ENCODE data around the gene C2orf81.
"Not testable (repeated sequence)": the region's sequence is repeated elsewhere in the genome, so short reads cannot be mapped to it uniquely, and the experiment has no call there.

Gene C2orf81

DNA sequence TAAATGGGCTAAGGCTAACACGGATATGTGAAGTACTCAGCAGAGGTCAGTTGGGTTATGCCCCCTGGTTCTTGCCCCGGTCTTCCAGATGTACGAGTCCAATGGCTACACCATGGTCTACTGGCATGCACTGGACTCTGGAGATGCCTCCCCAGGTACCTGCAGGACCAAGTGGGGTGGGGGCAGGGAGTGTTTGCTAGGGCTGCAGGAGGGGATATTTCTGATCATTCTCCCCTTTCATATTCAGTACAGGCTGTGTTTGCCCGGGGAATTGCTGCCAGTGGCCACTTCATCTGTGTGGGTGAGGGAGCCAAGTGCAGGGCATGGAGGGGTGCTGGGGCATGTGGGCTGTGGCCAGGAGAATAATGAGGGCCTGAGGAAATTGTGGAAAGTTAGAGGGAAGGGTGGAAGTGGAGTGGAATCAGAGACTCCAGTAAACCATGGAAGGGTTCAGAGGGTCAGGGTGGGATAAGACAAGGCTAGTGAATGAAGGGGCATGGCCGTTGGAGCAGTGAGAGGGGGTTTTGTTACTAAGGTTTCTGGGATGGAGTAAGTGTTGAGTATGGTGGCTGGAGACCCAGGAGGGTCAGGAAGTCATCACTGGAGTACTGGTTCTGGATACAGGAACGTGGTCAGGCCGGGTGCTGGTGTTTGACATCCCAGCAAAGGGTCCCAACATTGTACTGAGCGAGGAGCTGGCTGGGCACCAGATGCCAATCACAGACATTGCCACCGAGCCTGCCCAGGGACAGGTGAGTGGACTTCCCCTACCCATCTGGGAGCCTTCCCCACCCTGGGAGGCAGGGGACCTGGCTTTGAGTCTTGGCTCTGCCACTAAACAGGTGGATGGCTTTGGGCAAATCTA is 2.0 kb upstream of the C2orf81 start:
- no peak for DNase-seq (ENCODE audit: low spot score)

- not testable (repeated sequence) for DNase-seq (ENCODE audit: low spot score)
Measured at GRCh38 chr2:74420443-74421103, 846 bp downstream of the C2orf81 start.

- DNase-seq (ENCODE audit: low spot score): no peak
Measured at GRCh38 chr2:74420006-74420405, 1.4 kb downstream of the C2orf81 start.

DNA sequence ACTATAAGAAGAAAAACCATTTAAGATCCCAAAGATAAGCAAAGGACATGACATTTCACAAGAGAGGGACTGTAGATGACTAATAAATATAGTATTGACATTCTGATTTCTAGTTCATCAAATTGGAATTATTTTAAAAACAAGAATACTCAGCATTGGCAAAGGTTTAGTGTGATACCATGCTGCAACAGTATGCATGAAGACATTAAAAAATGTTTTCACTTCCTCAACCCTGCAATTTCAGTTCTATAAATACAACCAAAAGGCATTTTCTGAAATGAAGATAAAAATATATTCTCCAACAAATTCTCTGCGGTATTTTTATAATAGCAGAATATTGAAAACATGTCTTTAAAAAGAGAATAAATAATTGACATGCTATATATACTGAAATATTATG is 2.1 kb downstream of the C2orf81 start:
- no peak for DNase-seq (ENCODE audit: low spot score)

DNA sequence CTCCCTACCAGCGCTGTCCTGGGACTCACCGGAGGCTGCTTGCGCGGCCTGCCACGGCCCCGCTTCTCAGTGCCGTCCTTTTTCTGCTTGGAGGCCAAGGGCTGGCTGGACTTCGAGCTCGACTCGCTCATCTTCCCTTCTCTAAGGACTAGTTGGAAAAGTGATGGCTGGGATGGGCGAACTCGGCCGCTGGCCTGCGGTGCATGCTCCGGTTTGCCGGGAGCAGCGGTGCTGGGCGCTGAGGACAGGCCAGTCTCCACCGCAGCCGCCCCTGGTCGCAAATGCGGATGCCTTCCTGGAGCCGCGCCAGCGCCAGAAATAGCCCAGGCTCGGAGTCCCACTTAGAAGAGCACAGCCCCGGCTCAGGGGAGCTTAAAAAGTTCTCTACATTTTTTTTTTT is 3.1 kb downstream of the C2orf81 start:
- DNase-seq (ENCODE audit: low spot score): no peak

- no peak for DNase-seq (ENCODE audit: low spot score)
Measured at GRCh38 chr2:74417763-74418162, 3.7 kb downstream of the C2orf81 start.

DNA sequence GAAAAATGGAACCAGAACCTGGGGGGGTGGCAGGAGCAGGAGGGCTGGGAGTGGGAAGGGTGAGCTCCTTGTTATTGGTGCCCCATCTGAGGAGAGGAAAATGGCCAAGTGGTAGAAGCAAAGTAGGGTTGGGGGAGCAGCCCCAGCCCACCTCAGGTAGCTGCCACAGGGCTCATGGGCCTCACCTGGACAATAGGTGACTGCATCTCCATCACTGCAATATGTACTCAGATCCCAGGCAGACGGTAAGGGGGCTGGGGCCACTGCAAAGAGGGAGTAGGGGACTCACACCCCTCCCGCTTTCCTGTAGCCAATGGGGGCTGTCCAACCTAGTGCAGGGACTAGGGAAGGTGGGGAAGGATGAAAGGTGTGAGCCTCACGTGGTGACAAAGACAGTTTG is 4.2 kb downstream of the C2orf81 start:
- no peak for DNase-seq (ENCODE audit: low spot score)

DNA sequence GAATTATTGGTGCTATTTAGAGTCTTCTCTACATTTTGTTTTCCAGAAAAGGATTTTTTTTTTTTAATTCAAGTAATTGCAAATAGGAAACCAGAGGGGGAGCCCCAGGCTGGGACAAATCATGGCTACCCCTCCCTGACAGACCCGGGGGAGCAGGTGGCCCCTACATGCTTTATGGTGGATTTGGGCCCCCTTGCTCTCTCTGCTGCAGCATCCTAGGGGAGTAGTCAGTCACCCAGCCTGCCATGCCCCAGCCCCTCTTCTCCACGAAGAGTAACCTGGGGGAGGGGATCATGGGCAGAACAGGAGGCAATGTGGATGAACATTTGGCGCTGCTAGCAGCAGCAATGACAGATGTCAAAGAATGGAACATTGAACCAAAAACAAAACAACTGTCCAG is 4.6 kb downstream of the C2orf81 start:
- no peak for DNase-seq (ENCODE audit: low spot score)

DNA sequence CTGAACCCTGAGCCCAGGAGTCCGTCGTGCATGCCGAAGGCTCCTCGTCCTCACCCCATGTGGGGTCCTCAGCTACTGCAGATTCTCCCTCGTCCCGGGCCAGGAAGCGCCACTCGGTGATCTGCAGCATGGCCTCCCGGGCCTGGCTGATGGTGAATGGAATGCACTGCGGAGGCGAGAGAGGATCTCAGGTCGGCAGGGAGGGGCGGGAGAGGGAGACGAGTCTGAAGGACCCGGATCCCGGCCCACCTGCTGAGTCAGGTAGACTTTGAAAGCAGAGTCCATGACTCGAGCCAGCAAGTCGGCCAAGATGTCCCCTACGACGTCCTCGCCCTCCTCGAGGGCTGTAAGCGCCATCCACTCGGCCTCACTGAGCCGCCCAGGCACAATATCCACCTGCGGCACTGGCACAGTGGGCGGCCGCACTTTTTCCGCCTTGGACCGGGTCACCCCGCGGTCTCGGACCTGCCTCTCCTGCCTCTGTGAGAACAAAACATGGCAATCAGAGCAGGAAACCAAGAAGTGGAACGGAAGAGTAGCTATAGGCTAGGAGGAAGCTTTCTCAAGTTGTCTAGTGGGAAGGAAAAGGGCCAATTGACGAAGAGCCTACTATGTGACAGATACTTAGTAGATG is 5.5 kb downstream of the C2orf81 start:
- no peak for DNase-seq (ENCODE audit: low spot score)

- no peak for DNase-seq (ENCODE audit: low spot score)
Measured at GRCh38 chr2:74414881-74415761, 6.3 kb downstream of the C2orf81 start.

DNA sequence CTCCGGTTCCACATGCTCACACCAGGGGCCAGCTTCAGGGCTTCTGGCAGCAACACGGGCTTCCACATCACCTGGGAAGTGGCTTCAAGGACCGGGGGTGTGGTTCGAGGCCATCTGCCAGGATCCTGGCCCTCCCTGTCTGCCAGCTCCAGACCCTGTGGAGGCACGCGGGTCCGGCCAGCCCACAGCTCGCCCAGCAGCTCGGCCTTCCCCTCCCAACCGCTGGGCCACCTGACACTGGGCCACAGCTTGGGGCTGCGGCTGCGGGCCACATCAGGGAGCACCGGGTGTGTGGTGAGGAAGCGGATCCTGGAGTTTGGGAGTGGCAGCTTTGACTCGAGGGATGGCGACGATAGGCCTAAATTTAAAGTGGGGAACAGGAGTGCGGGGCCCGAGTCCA is 7.0 kb downstream of the C2orf81 start:
- no peak for DNase-seq (ENCODE audit: low spot score)

DNA sequence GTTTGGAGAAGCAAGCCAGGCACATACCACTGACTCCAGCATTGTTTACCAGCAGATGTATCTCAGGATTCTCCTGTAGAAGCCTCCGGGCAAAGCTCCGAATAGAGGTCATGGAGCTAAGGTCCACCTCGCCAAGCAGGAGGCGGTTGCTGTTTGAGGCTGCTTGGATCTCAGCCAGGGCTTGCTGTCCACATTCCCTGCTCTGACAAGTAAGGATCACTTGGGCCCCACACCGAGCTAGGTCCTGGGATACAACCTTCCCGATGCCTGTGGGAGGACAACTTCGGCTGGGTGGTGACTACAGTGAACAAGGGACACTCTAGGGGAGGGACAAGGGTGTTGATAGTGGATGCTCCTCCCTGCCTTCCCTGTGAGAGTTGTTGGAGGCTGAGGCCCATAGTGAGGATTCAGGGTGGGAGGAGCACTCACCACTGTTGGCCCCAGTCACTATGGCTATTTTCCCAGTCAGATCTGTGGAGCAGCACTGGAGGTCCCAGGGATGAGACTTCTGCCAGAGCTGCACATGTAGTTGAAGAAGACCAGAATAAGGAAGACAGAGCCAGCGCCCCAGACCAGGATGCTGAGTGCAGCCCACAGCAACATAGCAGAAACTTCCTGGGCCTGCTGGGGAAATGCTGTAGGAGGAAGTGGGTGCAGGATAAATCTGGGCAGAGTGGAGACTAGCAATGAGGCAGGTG is 8.3 kb downstream of the C2orf81 start:
- no peak for DNase-seq (ENCODE audit: low spot score)

DNA sequence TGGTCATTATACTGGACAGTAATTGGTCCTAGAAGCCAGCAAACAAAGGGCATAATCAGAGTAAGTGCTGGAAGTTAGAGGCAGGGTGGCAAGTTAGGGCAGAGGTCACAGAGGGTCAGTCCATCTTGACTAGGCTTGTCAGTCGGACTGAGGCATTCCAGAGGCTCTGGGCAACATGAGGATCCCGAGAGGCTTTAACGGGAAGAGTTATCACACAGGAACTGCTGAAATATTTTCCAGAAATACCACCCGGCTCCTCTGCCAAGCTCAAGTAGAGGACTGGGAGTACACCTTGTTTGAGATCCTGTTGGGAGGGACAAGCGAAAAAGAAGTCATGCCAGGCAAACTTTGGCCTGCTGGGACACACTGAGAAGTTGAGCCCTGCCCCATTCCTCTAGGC is 13.7 kb downstream of the C2orf81 start:
- no peak for DNase-seq (ENCODE audit: low spot score)

- no peak for DNase-seq (ENCODE audit: low spot score)
Measured at GRCh38 chr2:74406035-74406434, 15.4 kb downstream of the C2orf81 start.

GRCh38 chr2:74401891-74402290 is 19.5 kb downstream of the C2orf81 start:
- DNase-seq (ENCODE audit: low spot score): no peak

DNA sequence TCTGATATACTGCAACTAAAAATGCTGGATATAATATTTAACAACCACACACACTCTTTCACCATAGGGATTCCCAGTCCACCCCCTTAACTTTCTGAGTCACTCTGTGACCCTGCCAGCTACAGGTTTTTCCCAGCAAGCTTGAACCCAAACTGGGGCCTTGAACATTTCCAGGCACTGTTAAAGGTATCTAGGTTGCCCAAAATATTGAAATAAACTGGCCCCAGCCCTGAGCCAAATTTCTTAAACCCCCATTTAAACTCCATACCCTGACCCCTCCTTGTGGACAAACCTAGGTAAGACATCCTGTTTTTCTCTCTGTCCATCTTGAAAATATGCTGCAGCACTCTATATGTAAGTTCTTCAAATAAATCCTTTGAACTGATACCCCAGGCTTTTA is 21.6 kb downstream of the C2orf81 start:
- DNase-seq (ENCODE audit: low spot score): peak; percentile 31

DNA sequence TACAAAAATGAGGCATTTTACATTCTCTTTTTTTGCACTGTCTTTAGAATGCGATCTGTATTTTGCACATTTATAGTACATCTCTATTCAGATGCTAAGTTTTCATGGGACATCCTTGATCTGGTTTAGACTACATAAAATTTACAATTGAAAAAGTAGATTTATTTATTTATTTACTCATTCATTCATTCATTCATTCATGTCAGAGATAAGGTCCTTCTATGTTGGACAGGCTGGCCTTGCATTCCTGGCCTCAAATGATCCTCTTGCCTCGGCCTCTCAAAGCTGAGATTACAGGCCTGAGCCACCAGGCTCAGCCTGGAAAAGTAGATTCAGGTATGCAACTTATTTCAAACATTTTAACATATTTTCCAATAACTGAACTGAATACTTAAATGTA is 25.3 kb downstream of the C2orf81 start:
- no peak for DNase-seq (ENCODE audit: low spot score)

DNA sequence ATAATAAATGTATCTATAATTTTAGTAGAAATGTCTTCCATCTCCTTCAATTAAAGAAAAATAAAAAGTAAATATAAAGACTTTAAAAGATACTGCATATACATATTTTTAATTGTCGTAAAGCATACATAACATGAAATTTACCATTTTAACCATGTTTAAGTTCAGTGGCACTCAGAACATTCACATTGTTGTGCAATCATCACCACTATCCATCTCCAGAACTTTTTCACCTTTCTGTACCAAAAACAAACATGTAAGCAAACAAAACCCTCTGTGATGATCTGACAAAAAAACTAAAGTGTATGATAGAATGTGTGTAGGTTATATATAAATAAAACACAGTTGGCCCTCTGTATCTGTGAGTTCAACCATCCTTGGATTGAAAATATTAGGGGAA is 27.9 kb downstream of the C2orf81 start:
- DNase-seq (ENCODE audit: low spot score): no peak

DNA sequence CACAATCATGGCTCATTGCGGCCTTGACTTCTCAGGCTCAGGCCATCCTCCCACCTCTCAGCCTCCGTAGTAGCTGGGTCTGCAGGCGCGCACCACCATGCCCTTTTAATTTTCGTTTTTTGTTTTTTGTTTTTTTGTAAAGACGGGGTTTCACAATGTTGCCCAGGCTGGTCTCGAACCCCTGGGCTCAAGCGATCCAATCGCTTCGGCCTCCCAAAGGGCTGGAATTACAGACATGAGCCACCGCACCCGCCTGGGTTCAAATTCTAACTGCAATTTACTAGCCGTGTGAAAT is 29.0 kb downstream of the C2orf81 start:
- DNase-seq (ENCODE audit: low spot score): no peak

DNA sequence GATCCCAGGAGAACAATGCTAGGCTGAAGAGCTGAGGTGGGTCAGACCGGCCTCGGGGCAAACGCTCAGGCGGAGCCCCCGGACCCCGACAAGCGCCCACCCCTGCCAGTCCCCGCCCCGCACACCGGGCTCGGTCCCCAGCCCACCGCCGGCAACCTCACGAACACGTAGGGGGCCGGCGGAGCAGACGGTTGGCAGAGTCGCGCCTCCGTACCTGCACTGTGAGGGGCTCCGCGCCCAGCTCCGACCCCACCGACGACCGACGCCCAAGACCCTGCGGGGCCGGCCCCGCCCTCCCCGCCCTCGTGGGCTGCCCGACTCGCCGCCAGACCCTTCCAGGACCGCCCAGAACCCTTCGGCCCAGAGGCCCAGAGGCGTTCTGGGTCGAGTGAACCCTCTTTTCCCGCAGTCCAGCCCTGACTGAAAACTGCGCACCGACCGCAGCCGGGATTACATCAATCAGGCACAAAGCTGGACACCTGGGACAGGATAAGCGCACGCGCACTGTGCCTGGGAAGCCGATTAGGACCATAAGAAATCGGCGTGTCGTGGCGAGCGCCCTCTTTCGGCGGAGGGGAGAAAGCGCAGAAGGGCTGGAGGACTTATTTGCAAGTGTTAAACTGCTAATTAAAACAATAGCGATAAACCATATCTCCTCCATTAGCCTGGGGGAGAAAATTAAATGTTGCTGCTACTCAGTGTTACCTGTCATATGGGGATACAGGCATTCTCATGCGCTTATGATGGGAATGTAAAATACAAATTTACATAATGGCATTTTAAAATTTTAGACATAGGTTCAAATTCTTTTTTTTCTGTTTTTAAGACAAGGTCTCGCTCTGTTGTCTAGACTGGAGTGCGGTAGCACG is 29.6 kb downstream of the C2orf81 start:
- DNase-seq (ENCODE audit: low spot score): peak; percentile 96

GRCh38 chr2:74391209-74391579 is 30.2 kb downstream of the C2orf81 start:
- DNase-seq (ENCODE audit: low spot score): peak; percentile 28
